Brain microvascular endothelial cell (primary cell): ENCODE measurements around the gene B4GALT2.

ENCODE experiments used
- DNase-seq: peaks from one replicate; pipeline ENCODE4 v3.0.0-alpha.2; 2020
- H3K27ac ChIP-seq: fragments of 250-450 bp; sonication (Bioruptor Pico); 2 replicates; pipeline ENCODE4 v1.5.1; 2020; ENCODE audit warnings: mild to moderate bottlenecking, moderate library complexity
- H3K27me3 ChIP-seq: fragments of 250-450 bp; sonication (Bioruptor Pico); replicated peaks from 2 replicates; pipeline ENCODE4 v1.5.1; 2020; ENCODE audit warnings: mild to moderate bottlenecking
- H3K36me3 ChIP-seq: fragments of 250-450 bp; sonication (Bioruptor Pico); replicated peaks from 2 replicates; pipeline ENCODE4 v1.5.1; 2020; ENCODE audit warnings: mild to moderate bottlenecking
- H3K4me3 ChIP-seq: 2 replicates; pipeline ENCODE4 v1.5.1; 2011; ENCODE audit warnings: low read depth, mild to moderate bottlenecking, control low read depth, low read length, moderate library complexity
- in situ Hi-C: cut with HindIII; loops from 2 replicates; pipeline ENCODE4 v1.10.0; 2017; ENCODE audit warnings: low sequenced_read_pairs, low pct_ligation_motif_present
- TF ChIP-seq, protein P1 (sequence below): IDR thresholded peaks from 2 replicates; pipeline ENCODE4 v1.5.1; 2011; ENCODE audit warnings: low read depth, mild to moderate bottlenecking, moderate library complexity, low read length, control low read depth, inconsistent platforms; ENCODE audit errors: missing control alignments

B4GALT2 gene

DNA sequence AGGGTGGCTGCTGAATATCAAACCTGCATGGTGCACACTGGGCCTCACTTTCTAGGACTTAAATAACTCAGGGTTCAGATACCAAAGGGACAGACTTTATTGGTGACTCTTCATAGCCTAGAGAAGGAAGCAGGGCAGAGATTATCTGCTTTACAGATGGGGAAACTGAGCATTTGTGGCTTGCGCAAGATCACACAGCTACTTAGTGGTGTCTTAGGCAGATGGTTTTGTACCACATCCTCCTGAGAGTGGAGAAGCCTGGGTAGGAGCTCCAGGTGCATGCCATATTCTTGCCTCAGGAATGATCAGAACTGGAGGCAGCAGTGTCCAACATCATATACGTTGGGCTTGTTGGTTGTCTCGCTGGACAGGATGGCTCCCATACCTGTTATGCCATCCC, 16.0 kb upstream of the B4GALT2 start:
- no peak for DNase-seq
- TF ChIP-seq, protein P1, sequence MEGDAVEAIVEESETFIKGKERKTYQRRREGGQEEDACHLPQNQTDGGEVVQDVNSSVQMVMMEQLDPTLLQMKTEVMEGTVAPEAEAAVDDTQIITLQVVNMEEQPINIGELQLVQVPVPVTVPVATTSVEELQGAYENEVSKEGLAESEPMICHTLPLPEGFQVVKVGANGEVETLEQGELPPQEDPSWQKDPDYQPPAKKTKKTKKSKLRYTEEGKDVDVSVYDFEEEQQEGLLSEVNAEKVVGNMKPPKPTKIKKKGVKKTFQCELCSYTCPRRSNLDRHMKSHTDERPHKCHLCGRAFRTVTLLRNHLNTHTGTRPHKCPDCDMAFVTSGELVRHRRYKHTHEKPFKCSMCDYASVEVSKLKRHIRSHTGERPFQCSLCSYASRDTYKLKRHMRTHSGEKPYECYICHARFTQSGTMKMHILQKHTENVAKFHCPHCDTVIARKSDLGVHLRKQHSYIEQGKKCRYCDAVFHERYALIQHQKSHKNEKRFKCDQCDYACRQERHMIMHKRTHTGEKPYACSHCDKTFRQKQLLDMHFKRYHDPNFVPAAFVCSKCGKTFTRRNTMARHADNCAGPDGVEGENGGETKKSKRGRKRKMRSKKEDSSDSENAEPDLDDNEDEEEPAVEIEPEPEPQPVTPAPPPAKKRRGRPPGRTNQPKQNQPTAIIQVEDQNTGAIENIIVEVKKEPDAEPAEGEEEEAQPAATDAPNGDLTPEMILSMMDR: no peak
- in situ Hi-C loops: no loop called here
- no peaks in the 10 kb centered on the region for H3K27me3 ChIP-seq
- H3K27ac ChIP-seq: no peak overlapping the region
- H3K4me3 ChIP-seq: no peak overlapping the region
- peaks cover 16% of the 10 kb centered on the region for H3K36me3 ChIP-seq

DNA sequence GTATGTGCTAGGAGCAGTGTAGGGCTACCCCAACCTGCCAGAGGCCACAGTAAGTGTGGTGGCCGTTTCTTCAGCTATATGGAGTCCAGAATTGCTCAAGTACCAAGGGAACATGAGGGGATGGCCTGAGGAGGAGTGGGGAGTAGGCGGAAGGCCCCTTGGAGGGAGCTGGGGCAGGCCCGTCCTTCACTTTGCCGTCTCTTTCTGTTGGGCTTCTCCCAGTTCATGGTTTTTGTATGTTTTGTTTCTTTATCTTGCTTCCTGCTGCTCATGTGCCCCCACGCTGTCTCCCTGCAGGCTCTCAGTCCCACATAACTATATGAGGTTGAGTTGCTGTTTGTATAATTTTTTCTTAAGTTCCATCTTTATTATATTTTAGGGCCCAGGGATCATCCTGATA, 15.1 kb upstream of the B4GALT2 start:
- H3K27me3 ChIP-seq: no peaks in the 10 kb centered on the region
- TF ChIP-seq, protein P1: no peak
- no peak for DNase-seq
- H3K27ac ChIP-seq: no peak overlapping the region
- H3K36me3 ChIP-seq: peaks cover 11% of the 10 kb centered on the region
- no peak overlapping the region for H3K4me3 ChIP-seq
- in situ Hi-C loops: no loop called here

DNA sequence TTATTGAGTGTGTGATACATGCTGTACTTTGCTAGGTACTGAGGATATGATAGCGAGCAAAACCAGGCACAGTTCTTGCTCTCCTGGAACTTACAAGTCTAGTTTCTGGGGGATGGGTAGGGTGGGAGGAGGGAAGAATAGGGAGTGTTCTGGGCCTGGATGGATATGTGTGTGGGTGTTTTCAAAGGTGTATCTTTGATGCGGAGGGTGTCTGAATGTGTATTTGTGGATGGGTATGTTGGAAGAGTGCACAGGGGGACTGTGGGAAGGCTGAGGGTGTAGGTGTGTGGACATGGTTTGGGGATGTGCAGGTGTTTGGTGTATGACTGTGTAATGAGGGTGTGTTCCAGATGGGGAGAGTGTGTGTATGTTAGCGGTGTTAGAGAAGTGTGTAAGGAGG, 13.7 kb upstream of the B4GALT2 start:
- TF ChIP-seq, protein P1: no peak
- no peak overlapping the region for H3K4me3 ChIP-seq
- DNase-seq: no peak
- no peak overlapping the region for H3K27ac ChIP-seq
- in situ Hi-C loops: no loop called here
- peaks cover 9% of the 10 kb centered on the region for H3K36me3 ChIP-seq
- H3K27me3 ChIP-seq: no peaks in the 10 kb centered on the region

DNA sequence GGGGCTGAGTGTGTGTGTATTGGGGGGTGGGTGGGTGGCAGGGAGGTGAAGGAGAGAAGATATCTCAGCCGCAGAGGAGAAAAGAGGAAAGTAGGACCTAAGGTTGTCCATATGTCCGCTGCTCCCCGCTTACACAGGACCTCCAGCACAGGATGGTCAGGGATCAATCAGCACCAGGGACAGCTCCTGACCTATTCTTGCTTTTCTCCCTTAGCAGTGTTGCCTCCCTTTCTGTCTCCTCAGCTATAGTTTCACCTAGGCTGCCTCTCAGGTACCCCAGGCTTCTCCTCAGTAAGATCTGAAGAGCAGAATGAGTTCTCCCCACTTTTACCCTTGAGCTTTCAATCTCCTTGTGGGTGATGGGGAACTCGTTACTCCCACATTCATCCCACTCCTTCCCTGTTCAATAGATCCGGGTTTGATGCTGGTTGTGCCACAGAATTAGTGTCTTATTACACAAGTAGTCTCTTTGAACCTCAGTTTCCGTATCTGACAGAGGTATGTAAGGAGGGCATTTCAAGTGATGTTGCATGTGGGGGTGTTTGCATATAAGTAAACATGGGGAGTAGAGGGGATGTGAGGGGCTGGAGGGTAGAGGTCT, 10.6 kb upstream of the B4GALT2 start:
- H3K27me3 ChIP-seq: no peaks in the 10 kb centered on the region
- H3K4me3 ChIP-seq: no peak overlapping the region
- in situ Hi-C loops: no loop called here
- DNase-seq: no peak
- H3K27ac ChIP-seq: no peak overlapping the region
- TF ChIP-seq, protein P1: no peak
- peaks cover 2% of the 10 kb centered on the region for H3K36me3 ChIP-seq

DNA sequence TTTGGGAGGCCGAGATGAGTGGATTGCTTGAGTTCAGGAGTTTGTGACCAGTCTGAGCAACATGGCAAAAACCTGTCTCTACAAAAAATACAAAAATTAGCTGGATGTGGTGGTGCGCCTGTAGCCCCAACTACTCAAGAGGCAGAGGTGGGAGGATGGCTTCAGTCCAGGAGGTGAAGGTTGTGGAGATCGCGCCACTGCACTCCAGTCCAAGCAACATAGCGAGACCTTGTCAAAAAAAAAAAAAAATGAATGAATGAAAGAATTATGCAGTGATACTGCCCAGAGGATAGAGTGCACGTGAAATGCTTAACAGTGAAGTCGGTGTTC, 9.6 kb upstream of the B4GALT2 start:
- TF ChIP-seq, protein P1: no peak
- Histone ChIP-seq H3K27me3 (no peaks in the 10 kb centered on the region), H3K27ac (no peak overlapping the region), H3K36me3 (peaks cover 2% of the 10 kb centered on the region), H3K4me3 (peak overlapping the region; percentile 39)
- DNase-seq: no peak
- in situ Hi-C loops: no loop called here
